Measurements from ENCODE around the gene PI16.
"Not testable (repeated sequence)": the region's sequence is repeated elsewhere in the genome, so short reads cannot be mapped to it uniquely, and the experiment has no call there.

The PI16 gene

DNA sequence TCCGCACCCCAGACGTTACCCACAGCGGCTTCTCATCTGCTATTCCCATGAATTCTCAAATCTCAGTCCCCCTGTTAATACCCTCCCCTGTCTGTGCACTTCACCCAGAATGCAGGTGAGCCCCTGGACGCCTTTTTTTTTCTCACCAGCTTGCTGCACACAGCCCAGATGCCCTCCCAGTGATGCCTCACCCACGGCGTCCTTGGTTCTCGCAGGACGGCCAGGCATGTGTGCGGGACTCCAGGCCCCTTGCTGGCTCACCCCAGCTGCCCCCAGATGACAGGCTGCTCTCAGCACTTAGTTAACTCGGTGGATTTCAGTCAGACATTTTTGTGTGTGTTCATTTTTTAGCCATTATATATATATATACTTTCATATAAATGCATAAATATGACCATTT is 25.4 kb upstream of the PI16 start:
- DNase-seq: no peak

DNA sequence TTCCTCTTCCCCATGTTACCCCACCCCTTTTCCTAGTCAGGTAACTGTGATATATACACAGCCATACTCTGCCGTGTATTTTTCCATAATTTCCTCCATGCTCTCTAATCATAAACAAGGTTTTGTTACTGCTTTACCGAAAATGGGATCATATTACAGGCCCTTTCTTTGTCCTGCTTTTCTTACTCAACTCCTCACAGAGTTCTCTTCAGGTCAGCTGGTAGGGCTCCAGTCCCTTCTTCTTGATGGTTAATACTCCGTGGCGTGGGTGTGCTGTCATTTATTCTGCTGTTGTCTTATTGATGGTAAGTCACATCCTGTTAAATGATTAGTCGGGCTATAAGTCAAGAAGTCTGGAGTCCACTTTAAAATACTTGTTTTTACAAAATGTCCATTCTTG is 24.9 kb upstream of the PI16 start:
- no peak for DNase-seq

DNA sequence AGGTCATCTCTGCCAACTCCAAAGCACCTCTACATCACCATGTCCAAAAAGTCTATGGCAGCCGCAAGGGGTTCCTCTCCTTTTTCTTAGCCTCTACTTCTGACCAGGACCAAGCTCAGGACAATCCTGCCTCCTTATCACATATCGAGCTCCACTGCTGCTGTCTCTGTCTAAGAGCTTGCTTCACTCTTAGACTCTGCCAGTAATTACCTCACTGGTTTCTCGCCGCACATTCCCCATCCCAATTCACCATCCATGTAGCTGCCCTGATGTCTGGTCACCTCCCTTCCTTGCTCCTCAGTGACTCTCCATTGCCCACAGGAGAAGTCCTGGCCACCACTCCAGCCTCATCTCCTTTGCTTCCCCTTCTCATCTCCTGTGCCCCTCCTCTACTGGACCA is 24.1 kb upstream of the PI16 start:
- DNase-seq: no peak

DNA sequence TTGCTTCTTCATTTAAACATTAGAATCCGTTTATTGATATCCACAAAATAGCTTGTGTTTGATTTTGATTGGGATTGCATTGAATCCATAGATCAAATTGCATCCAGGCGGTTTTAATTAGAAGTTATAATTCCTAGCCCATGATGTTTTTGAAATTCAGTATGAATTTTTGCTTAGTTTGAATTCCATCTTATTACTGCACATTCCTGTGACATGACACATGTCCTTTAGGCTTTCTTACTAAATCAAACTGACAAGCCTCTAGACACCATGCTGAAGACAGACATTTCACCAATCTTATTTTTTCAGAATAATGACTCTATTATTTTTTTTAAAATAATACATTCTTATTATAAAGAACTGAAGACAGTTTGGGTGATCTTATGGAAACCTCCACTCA is 21.4 kb upstream of the PI16 start:
- no peak for DNase-seq

DNA sequence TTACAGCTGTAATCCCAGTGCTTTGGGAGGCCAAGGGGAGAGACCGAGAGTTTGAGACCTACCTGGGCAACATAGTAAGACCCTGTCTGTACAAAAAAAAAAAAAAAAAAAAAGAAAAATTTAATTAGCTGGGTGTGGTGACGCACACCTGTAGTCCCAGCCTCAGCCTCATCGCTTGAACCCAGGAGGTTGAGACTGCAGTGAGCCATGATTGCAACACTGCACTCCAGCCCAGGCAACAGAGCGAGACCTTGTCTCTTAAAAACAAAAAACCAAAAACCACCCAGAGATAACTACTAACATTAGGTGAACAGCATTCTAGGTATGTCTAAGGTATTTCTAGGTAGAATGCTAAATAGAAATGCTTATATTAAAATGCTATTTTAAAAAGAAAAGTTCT is 21.0 kb upstream of the PI16 start:
- no peak for DNase-seq

DNA sequence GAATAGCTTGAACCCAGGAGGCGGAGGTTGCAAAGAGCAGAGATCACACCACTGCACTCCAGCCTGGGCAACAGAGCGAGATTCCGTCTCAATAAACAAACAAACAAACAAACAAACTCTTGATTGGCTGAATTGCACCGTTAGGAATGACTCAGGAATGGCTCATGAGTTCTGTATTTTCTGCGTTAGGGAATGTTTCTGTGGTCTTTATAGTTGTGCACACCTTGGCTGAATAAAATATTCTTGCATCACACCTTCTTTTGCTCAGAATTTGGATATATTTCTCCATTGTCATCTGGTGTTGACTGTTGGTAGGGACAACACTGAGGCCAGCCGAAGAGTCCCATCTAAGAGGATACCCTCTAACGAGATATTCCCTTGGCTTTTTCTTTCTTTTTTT is 19.6 kb upstream of the PI16 start:
- DNase-seq: no peak

DNA sequence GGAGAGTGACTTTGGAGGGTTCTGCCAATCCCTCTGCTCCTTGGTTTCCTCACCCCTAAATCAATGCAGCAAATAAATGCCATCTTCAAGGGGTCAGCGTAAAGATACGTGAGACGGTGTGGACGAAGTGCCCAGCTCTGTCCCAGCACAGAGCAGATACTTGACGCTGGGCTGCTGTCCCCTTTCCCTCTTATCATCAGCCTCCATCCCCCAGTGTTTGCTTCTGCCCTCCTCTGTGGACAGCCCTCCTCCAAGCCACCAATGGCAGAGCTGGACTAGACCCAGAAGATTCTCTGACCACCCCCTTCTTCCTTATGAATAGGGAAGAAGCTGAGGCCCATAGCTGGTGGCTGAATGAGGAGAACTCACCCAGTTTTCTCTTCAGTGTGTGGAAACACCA is 17.7 kb upstream of the PI16 start:
- no peak for DNase-seq

DNA sequence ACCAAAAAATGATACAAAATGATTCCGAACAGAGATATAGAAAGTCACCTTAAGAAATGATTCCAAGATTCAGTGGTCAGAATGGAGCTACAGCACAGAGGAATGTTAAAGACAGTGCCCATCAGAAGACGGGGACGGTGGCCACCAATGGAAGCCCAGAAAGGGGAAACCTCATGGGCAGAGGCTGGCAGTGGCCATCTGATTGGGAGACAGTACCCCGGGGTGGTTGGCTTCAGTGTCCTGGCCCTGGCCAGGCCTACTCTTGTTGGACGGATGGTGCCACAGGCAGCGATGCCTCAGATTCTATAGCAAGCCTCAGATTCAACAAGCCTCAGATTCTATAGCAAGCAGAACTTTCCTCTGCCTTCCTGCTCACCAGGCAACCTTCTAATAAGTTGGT is 16.6 kb upstream of the PI16 start:
- DNase-seq: no peak

DNA sequence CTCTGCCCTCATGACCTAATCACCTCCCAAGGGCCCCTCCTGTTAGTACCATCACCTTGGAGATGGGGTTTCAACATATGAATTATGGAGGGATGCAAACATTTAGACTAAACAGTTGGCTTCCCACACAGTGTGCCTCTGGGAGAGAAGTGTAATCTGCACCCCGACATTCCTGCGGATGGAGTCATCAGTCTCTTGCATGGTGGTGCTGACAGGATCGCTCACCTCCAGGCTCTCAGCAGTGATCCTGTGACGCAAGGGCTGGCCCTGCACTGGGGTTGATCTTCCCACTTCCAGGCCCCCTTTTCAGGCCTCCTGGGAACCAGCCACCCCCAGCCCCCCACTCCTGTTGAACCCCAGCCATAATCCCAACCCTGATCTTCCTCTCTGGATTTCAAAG is 16.0 kb upstream of the PI16 start:
- DNase-seq: no peak

DNA sequence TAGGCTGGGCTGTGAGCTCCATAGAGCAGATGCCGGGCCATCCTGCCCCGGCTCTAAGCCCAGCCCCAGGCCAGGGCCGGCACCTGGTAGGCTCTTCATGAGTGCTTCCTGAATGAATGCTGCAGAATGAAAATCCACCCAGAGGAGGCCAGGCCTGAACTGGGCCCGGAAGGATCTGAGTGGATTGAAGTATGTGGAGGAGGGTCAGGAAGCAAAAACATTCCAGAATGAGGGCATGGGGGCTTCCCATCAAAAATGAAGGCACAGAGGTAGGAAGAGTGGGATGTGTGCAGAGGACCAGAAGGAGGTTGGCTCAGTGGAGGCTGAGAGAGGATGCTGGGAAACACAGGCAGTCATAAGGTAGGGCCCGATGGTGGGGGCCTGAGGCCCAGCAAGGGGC is 15.5 kb upstream of the PI16 start:
- DNase-seq: not testable (repeated sequence)

DNA sequence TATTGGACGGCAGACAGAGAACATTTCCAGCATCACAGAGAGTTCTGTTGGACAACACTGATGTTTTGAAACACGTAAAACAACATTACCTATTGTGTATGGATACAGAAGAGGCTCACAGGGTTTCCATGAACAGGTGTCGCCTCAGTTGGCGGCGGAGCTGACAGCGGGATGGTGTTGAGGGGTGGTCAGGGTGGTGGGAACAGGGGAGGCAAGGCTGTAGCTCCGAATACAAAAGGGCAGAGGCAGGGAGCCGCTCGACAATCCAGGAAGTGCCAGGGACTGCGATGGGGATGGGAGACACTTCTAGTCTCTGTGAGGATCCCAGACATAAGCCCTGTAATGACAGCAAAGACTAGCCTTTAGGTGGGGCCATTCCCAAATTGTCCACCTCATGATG is 14.5 kb upstream of the PI16 start:
- no peak for DNase-seq

DNA sequence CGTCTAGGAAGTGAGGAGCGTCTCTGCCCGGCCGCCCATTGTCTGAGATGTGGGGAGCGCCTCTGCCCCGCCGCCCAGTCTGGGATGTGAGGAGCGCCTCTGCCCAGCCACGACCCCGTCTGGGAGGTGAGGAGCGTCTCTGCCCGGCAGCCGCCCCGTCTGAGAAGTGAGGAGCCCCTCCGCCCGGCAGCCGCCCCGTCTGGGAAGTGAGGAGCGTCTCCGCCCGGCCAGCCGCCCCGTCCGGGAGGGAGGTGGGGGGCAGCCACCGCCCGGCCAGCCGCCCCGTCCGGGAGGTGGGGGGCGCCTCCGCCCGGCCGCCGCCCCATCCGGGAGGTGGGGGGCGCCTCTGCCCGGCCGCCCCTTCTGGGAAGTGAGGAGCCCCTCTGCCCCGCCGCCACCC is 13.0 kb upstream of the PI16 start:
- not testable (repeated sequence) for DNase-seq

DNA sequence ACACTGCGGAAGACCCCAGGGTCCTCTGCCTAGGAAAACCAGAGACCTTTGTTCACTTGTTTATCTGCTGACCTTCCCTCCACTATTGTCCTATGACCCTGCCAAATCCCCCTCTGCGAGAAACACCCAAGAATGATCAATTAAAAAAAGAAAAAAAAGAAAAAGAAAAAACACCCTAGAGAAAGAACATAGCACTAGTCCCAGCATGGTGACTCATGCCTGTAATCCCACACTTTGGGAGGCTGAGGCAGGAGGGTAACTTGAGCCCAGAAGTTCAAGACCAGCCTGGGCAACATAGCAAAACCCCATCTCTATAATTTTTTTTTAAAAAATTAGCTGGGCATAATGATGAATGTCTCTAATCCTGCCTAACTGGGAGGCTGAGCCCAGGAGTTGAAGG is 12.2 kb upstream of the PI16 start:
- not testable (repeated sequence) for DNase-seq

DNA sequence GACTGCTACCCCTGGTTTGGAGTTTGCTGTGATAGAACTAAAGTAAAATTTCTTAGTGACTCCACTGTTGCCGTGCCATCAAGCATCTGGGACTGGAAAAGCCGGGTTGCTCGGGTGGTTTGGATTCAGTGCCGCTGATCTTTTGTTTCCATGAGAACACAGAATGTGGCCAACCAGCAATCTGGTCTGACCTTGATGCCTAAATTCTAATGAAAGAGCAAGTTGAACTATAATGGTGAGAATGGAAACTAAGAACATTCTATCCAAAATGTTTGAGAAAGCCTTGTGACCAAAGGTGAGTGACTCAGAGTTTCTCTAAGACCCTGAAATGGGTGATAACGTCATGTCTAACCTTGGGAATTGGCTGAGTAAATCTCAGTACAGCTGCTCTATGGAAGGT is 9.9 kb upstream of the PI16 start:
- no peak for DNase-seq

DNA sequence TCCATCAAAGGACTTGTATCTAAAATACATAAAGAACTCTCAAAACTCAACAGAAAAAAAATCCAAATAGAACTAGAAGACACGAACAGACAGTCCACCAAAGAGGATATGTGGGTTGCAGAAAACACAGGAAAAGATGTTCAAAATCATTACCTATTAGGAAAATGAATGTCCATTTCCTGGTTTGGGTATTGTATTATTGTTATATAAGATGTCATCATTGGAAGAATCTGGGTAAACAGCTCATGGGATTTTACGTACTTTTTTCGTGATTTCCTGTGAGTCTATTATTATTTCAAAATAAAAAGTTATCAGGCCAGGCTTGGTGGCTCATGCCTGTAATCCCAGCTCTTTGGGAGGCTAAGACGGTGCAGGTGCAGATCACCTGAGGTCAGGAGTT is 9.2 kb upstream of the PI16 start:
- DNase-seq: no peak

DNA sequence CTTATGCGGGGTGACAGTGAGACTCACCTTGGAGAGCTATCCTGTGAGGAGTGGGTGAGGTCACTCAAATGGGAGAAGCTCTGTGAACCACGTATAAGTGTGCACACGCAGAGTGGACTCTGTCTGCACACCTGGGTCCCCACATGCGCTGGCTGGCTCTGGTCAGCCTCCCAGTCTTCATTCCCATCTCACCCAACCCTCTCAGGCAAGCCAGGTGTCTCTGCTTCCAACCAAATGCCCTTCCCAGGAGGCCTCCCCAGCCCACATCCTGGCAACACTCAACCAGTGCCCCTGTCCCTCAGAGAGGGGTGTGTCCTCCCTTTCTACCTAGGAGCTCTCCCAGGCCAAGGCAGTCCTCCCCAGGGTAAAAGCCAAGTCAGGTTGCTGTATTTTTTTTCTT is 8.0 kb upstream of the PI16 start:
- no peak for DNase-seq

DNA sequence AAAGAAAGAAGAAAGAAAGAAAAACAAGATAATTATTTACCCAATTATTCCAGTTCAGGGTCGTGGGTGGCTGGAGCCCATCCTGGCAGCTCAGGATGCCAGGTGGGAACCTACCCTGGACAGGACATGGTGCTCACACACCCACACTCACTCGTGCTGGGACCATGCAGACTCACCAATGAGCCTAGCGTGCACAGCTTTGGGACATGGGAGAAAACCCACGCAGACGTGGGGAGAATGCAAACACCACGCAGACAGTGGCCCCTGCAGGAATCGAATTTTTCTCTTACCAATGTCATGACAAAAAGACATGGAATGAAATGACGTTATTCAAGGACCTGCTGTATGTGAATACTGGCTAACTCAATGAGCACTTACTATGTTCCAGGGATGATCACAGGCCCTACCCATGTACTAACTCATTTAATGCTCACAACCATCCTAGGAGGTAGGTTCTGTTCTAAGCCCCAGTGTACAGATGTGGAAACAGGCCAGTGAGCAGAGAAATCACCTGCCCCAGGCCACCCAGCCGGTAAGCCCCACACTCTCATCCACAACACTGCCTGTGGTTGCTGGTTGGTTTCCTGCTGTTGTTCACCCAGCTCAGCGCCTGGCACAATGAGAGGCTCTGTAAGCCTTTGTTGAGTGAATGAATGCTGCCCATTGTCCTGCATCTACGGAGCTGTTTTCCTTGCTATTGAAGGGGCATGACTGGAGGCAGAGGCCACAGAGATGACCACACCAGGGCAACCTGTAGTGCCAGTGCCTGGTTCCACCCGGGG is 6.8 kb upstream of the PI16 start:
- peak; percentile 34 for DNase-seq

DNA sequence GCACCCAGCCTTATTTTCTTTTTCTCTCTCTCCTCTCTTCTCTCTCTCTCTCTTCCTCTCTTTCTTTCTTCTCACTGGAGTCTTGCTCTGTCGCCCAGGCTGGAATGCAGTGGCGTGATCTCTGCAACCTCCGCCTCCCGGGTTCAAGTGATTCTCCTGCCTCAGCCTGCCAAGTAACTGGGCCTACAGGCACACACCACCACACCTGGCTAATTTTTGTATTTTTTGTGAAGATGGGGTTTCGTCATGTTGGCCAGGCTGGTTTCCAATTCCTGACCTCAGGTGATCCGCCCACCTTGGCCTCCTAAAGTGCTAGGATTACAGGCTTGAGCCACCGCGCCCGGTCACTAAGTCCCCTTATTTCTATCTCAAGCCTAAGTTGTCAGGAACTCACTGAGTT is 5.5 kb upstream of the PI16 start:
- DNase-seq: not testable (repeated sequence)

DNA sequence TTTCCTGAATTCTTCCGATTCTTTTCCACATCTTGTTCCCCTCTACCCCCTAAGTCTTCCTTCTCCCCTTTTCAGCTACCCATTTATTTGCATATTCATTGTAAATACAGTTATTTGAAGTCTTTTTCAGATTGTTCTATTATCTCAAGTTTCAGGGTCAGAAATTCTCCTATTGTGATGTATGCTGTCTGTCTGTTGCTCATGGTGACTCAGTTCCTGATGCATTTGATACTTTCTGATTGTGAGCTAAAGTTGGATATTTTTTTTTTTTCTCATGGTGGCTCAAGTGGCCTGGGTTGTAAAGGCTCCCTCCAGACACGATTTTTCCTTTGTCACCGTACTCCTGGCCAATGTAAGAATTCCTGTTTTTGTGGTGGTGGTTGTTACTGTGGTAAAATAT is 4.9 kb upstream of the PI16 start:
- no peak for DNase-seq

DNA sequence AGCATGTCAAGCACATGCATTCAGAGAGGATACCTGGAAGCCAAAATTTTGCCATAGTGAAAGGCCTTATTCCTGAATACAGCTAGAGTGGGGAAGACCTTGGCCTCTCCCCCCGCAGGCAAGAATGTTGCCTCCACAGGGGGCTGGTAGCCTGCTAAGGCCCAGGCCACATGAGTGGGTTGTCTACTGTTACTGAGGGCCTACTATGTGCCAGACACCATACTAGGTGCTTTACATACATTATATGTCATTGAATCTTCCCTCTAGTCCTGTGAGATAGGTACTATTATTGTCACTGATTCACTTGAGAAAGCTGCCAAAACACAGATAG is 642 bp upstream of the PI16 start:
- no peak for DNase-seq

DNA sequence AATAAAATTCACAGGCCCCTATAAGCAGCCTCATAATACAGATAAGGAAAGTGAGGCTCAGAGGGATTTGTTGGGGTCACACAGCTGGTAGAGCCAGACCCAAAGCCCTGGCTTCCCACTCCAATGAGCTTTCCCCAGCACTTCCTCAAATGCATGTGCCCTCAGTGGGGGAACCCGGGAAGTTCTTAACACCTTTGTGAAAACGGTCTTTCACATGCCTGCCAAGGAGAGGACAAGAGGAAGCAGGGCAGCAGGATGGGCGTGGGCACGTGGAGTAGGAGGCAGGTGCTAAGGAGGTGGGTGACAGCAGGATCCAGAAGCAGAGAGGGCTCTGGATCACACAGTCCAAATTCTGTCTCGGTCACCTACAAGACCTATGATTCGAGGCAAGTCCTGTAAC is 598 bp downstream of the PI16 start:
- DNase-seq: no peak

DNA sequence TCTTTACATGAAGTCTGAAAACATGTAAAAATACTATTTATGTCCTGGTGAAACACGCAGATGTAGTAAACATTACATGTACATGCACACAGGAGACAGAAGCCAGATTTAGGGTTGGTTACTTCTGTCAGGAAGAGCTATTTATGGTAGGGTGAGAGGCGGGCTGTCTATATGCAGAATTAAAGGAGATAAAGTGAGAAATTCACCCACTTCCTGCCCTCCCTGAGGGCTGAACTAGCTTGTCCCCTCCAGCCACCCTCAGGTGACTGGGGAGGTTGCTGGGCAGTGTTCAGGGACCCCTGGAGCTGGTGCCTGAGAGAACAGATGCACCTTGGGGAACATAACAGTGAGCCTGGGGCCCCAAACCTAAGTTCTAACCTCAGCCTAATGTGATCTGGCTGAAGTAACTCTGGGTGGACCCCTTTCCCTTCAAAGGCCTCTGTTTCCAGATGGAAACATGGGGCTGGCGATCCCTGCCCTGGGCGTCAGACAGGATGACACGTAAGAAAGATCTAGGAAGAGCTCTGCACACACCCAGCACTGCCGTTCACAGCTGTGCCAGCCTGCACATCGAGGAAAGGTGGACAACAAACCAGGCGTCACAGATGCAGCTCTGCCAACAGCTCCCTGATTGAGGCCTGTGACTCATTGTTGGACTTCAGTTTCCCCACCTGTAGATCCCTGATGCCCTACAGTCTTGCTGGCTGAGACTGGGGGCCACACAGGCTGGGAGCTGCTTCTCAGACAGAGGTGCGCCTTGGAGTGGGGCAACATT is 1.3 kb downstream of the PI16 start:
- DNase-seq: no peak

DNA sequence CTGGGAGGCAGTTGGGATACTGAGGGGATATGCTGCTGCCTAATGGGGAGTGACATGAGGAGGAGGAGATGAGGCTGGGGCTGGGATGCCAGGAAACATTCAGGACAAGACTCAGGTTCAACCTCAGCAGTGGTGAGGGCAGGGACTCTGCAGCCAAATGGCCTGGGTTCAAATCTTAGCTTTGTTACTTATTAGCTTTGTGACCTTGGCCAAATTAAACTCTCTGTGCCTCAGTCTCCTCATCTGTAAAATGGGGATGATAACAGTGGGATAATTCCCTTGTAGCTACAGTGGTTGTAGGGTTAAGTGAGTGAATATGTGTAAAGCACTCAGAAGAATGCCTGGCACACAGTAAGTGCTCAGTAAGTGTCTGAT is 1.9 kb downstream of the PI16 start:
- DNase-seq: no peak

DNA sequence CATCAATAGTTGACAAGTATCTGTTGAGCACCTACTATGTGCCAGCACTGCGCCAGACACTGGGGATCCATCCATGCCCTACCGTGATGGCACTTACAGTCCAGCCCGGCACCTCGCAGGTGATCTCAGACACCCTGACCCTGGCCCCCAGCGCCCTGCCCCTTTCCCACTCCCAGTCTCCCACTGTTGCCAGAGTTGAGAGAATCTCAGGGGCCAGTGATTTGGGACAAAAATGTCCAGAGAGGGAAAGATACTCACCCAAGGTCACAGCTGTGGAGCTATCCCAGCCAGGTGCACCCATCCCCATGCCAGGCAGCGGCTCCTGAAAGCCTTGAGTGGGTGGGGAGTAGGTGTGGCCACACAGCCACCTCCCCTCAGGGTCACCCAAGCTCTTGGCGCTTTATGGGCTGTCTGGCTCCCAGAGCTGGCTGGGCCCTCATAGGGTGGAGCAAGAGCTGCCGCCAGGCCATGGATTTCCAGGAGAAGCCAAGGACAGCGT is 3.3 kb downstream of the PI16 start:
- DNase-seq: no peak

All from activated naive CD4-positive, alpha-beta T cell treated with Interleukin-2 at 50 U/mL for 16 hours (primary cell).